ENCODE data around the gene CREB3L2. TPM values are rescaled to one million over a fixed set of nuclear protein-coding genes. Genes with fewer than 3 reads are reported as not detected.

The CREB3L2 gene
- total RNA-seq, 1 experiment from 2014 or later = 39.9 TPM

DNA sequence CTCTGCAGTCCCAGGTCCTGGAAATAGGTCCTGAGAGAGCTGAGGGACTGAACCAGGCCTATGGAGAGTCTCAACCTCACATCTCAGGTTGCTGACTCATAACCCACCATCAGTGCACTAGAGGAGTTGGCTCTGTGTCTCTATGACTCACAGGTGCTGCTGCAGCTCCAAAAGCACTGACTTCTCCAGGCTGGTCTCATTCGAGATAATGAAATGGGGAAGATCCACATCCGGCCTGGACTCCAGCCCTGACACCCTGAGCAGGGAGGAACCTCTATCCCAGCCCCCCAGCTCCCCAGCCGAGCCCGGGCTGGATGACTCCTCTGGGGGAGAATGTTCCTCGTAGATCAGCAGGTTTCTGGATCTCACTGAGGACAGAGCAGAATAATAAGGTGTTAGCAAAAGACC, 119.6 kb downstream of the CREB3L2 start:
- no peaks in the 10 kb centered on the region for H3K9me3 Mint-ChIP-seq (ENCODE audit: low read depth, unreplicated experiment)
- no peak overlapping the region for H3K4me3 Mint-ChIP-seq (ENCODE audit: low read depth, unreplicated experiment)
- no peaks in the 10 kb centered on the region for H3K27me3 Mint-ChIP-seq (ENCODE audit: unreplicated experiment)
- CTCF ChIA-PET = interaction anchor here (1.8 kb wide), 1 partner anchor 12 kb away, joined by 4 read pairs; no protein-coding TSS in a partner anchor
- DNase-seq = peak; percentile 34
- H3K27ac Mint-ChIP-seq (ENCODE audit: unreplicated experiment) = no peak overlapping the region
- no TSS peak for BruUV-seq (replicated peaks)
- intact Hi-C loops (cut with micrococcal nuclease; ENCODE audit: unreplicated experiment) = no loop called here
- peaks cover 10% of the 10 kb centered on the region for H3K4me1 Mint-ChIP-seq (ENCODE audit: low read depth, unreplicated experiment)
- TF ChIP-seq, protein P1, sequence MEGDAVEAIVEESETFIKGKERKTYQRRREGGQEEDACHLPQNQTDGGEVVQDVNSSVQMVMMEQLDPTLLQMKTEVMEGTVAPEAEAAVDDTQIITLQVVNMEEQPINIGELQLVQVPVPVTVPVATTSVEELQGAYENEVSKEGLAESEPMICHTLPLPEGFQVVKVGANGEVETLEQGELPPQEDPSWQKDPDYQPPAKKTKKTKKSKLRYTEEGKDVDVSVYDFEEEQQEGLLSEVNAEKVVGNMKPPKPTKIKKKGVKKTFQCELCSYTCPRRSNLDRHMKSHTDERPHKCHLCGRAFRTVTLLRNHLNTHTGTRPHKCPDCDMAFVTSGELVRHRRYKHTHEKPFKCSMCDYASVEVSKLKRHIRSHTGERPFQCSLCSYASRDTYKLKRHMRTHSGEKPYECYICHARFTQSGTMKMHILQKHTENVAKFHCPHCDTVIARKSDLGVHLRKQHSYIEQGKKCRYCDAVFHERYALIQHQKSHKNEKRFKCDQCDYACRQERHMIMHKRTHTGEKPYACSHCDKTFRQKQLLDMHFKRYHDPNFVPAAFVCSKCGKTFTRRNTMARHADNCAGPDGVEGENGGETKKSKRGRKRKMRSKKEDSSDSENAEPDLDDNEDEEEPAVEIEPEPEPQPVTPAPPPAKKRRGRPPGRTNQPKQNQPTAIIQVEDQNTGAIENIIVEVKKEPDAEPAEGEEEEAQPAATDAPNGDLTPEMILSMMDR (IDR thresholded peaks at IDR 0.05; ENCODE audit: unreplicated experiment) = no peak
- peaks cover 10% of the 10 kb centered on the region for H3K36me3 Mint-ChIP-seq (ENCODE audit: insufficient read depth, unreplicated experiment)

DNA sequence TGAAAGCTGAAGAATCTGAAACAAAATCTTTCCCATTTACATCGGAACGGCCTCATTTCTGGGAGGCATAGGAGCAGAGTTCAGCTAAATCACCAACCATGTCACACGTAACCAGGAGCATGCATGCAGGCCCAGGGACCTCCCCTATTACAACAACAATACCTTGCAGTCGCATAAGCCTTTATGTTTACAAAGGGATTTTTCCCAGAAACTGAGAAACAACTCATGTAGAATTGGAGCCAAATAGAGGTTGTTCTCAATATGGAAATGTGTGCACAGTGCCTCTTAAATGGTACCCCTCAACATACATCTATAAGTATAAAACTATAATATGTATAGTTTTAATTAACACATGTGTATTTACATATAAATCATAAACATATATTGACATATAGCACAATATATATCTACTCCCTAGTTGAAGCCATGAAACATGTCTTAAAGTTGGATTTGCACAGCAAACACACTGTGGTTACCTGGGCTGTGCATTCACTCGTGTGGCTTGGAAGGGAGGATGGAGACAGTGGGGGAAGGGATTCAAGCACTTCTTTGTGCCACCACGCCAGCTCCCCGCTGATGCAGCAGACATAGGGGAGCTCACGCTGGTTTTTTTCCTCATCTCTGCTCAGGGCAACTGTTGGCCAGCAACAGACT, 120.2 kb downstream of the CREB3L2 start:
- CTCF ChIA-PET = interaction anchor here (1.8 kb wide), 1 partner anchor 12 kb away, joined by 4 read pairs; no protein-coding TSS in a partner anchor
- Mint-ChIP-seq H3K4me3 (ENCODE audit: low read depth, unreplicated experiment) (no peak overlapping the region), H3K4me1 (ENCODE audit: low read depth, unreplicated experiment) (peaks cover 10% of the 10 kb centered on the region), H3K9me3 (ENCODE audit: low read depth, unreplicated experiment) (no peaks in the 10 kb centered on the region), H3K36me3 (ENCODE audit: insufficient read depth, unreplicated experiment) (peaks cover 10% of the 10 kb centered on the region), H3K27me3 (ENCODE audit: unreplicated experiment) (no peaks in the 10 kb centered on the region), H3K27ac (ENCODE audit: unreplicated experiment) (no peak overlapping the region)
- intact Hi-C loops (cut with micrococcal nuclease; ENCODE audit: unreplicated experiment) = no loop called here
- DNase-seq = no peak
- no TSS peak for BruUV-seq (replicated peaks)
- TF ChIP-seq, protein P1 (IDR thresholded peaks at IDR 0.05; ENCODE audit: unreplicated experiment) = no peak

DNA sequence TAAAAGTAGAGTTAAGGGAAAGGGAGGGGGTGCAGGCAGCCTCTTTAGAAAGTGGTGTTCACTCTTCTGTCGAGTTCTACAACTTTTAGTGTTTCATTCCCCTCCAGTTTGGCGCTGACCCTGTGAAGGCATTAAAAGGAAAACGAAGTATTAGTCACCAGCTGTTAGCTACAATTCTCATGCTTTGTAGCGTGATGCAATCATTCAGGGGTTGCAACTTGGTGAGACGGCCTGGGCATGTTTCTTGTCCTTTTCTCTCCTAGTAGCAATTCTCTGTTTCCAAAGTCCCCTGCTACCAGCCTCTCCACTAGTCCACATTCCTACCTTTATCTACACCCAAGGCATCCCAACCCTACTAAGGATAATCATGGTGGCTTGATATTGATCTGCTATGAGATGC, 121.5 kb downstream of the CREB3L2 start:
- BruUV-seq (replicated peaks) = no TSS peak
- CTCF ChIA-PET = no interaction called here
- Mint-ChIP-seq H3K27ac (ENCODE audit: unreplicated experiment) (no peak overlapping the region), H3K36me3 (ENCODE audit: insufficient read depth, unreplicated experiment) (peaks cover 10% of the 10 kb centered on the region), H3K9me3 (ENCODE audit: low read depth, unreplicated experiment) (no peaks in the 10 kb centered on the region), H3K4me3 (ENCODE audit: low read depth, unreplicated experiment) (no peak overlapping the region), H3K4me1 (ENCODE audit: low read depth, unreplicated experiment) (peaks cover 10% of the 10 kb centered on the region), H3K27me3 (ENCODE audit: unreplicated experiment) (no peaks in the 10 kb centered on the region)
- DNase-seq = no peak
- intact Hi-C loops (cut with micrococcal nuclease; ENCODE audit: unreplicated experiment) = no loop called here
- TF ChIP-seq, protein P1 (IDR thresholded peaks at IDR 0.05; ENCODE audit: unreplicated experiment) = no peak

DNA sequence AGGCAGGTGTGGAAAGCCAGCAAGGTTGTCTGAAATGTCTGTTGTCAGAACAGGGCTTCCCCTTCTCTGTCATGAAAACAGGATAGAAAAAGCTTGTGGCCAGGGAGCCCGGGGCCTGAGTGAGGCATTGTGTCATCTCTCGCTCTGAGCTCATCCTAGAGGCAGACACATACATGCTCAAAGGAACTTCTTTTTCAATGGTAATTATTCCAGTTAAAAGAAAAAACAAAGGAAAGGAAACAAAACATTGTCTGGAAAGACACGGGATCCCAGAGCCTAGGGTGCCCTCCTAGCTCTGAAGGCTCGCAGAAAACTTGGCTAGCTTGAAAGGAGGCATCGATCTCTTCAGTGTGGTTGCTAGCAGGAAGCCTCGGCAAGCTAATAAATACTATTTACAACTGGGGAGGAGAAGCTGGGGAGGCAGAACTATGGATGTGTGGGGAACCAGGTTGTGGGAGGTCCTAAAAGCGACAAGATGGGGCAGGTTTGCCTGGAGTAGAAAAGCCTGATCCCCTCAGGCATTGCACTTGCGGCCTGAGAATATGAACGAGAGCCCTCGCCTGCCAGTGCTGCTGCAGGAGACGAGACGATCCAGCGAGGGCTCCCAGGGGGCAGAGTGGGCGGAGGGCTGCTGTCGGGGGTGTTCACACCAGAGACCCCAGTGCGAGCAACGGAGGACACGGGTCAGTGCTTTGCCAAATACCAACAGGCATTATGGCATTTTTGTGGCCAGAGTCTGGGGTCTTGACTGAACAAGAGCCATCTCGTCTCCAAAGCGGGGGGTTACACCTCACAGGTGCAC, 122.3 kb downstream of the CREB3L2 start:
- H3K4me1 Mint-ChIP-seq (ENCODE audit: low read depth, unreplicated experiment) = peaks cover 10% of the 10 kb centered on the region

More for the DNA sequence above, 122.3 kb downstream of the CREB3L2 start:
- Mint-ChIP-seq H3K9me3 (ENCODE audit: low read depth, unreplicated experiment) (no peaks in the 10 kb centered on the region), H3K4me3 (ENCODE audit: low read depth, unreplicated experiment) (no peak overlapping the region), H3K36me3 (ENCODE audit: insufficient read depth, unreplicated experiment) (peaks cover 10% of the 10 kb centered on the region), H3K27me3 (ENCODE audit: unreplicated experiment) (no peaks in the 10 kb centered on the region), H3K27ac (ENCODE audit: unreplicated experiment) (no peak overlapping the region)
- TF ChIP-seq, protein P1 (IDR thresholded peaks at IDR 0.05; ENCODE audit: unreplicated experiment) = no peak
- CTCF ChIA-PET = interaction anchor here (0.6 kb wide), 1 partner anchor 274 kb away, joined by 3 read pairs; no protein-coding TSS in a partner anchor
- BruUV-seq (replicated peaks) = no TSS peak
- intact Hi-C loops (cut with micrococcal nuclease; ENCODE audit: unreplicated experiment) = no loop called here
- DNase-seq = no peak
